ENCODE results near the gene ADD2. TPM values are rescaled to one million over a fixed set of nuclear protein-coding genes. Genes with fewer than 3 reads are reported as not detected.

Gene ADD2
- total RNA-seq, 1 experiment from 2014 or later: 3.5 TPM

- Histone ChIP-seq H3K36me3 (ENCODE audit: low read depth) (no peaks in the 10 kb centered on the region), H2AFZ (no peak overlapping the region), H3K4me1 (replicated peaks; ENCODE audit: insufficient read depth) (no peaks in the 10 kb centered on the region), H3F3A (ENCODE audit: insufficient read depth, low read depth) (no peaks in the 10 kb centered on the region), H4K20me1 (ENCODE audit: insufficient read depth) (no peaks in the 10 kb centered on the region), H3K9me2 (ENCODE audit: insufficient read depth) (no peaks in the 10 kb centered on the region), H3K4me3 (no peak overlapping the region), H3K4me2 (no peak overlapping the region), H3K79me2 (ENCODE audit: low read depth) (no peaks in the 10 kb centered on the region), H3K9me3 (ENCODE audit: insufficient read depth, low read depth) (no peaks in the 10 kb centered on the region), H3K27me3 (ENCODE audit: insufficient read depth, low read depth) (peaks cover 22% of the 10 kb centered on the region; the same call in 1 of the 2 replicates), H3K27ac (no peak overlapping the region)
- ChIA-PET POLR2A (ENCODE audit: unreplicated experiment) (no interaction called here), CTCF (no interaction called here)
- intact Hi-C loops (cut with micrococcal nuclease; ENCODE audit: unreplicated experiment): no loop called here
- no peak for TF ChIP-seq CTCF (conservative IDR thresholded peaks at IDR 0.05)
- no peak for TF ChIP-seq EZH2 (IDR thresholded peaks at IDR 0.05; ENCODE audit: low read depth)
- DNase-seq: no peak
- no TSS peak for BruUV-seq (replicated peaks)
Measured at GRCh38 chr2:70679259-70679658, 88.7 kb downstream of the ADD2 start.

GRCh38 chr2:70678576-70679143, 89.3 kb downstream of the ADD2 start:
- TF ChIP-seq EZH2 (IDR thresholded peaks at IDR 0.05; ENCODE audit: low read depth): no peak
- no peak for TF ChIP-seq CTCF (conservative IDR thresholded peaks at IDR 0.05)
- H3K4me2 ChIP-seq: no peak overlapping the region
- no TSS peak for BruUV-seq (replicated peaks)
- H3K27me3 ChIP-seq (ENCODE audit: insufficient read depth, low read depth): peaks cover 27% of the 10 kb centered on the region; the same call in 1 of the 2 replicates
- no peak for DNase-seq
- H3K27ac ChIP-seq: no peak overlapping the region
- H3K4me3 ChIP-seq: no peak overlapping the region
- intact Hi-C loops (cut with micrococcal nuclease; ENCODE audit: unreplicated experiment): no loop called here
- H3K9me3 ChIP-seq (ENCODE audit: insufficient read depth, low read depth): no peaks in the 10 kb centered on the region
- H3F3A ChIP-seq (ENCODE audit: insufficient read depth, low read depth): no peaks in the 10 kb centered on the region
- H3K36me3 ChIP-seq (ENCODE audit: low read depth): no peaks in the 10 kb centered on the region
- H3K4me1 ChIP-seq (replicated peaks; ENCODE audit: insufficient read depth): no peaks in the 10 kb centered on the region
- no peaks in the 10 kb centered on the region for H4K20me1 ChIP-seq (ENCODE audit: insufficient read depth)
- ChIA-PET POLR2A (ENCODE audit: unreplicated experiment) (no interaction called here), CTCF (no interaction called here)
- no peaks in the 10 kb centered on the region for H3K9me2 ChIP-seq (ENCODE audit: insufficient read depth)
- no peaks in the 10 kb centered on the region for H3K79me2 ChIP-seq (ENCODE audit: low read depth)
- H2AFZ ChIP-seq: no peak overlapping the region

- Histone ChIP-seq H3F3A (ENCODE audit: insufficient read depth, low read depth) (no peaks in the 10 kb centered on the region), H3K27me3 (ENCODE audit: insufficient read depth, low read depth) (peaks cover 35% of the 10 kb centered on the region; the same call in 1 of the 2 replicates), H3K27ac (no peak overlapping the region), H3K4me2 (no peak overlapping the region), H3K9me2 (ENCODE audit: insufficient read depth) (no peaks in the 10 kb centered on the region), H3K4me3 (no peak overlapping the region), H3K36me3 (ENCODE audit: low read depth) (no peaks in the 10 kb centered on the region), H4K20me1 (ENCODE audit: insufficient read depth) (no peaks in the 10 kb centered on the region), H3K9me3 (ENCODE audit: insufficient read depth, low read depth) (no peaks in the 10 kb centered on the region), H2AFZ (no peak overlapping the region), H3K4me1 (replicated peaks; ENCODE audit: insufficient read depth) (no peaks in the 10 kb centered on the region), H3K79me2 (ENCODE audit: low read depth) (no peaks in the 10 kb centered on the region)
- intact Hi-C loops (cut with micrococcal nuclease; ENCODE audit: unreplicated experiment): no loop called here
- CTCF ChIA-PET: no interaction called here
- TF ChIP-seq CTCF (conservative IDR thresholded peaks at IDR 0.05) (no peak), EZH2 (IDR thresholded peaks at IDR 0.05; ENCODE audit: low read depth) (no peak)
- POLR2A ChIA-PET (ENCODE audit: unreplicated experiment): no interaction called here
- DNase-seq: no peak
- no TSS peak for BruUV-seq (replicated peaks)
Measured at GRCh38 chr2:70676301-70677035, 91.5 kb downstream of the ADD2 start.

Measured in PC-9 (cell line).